B cell (primary cell): Measurements from ENCODE around the gene ZNF423. TPM values are rescaled to one million over a fixed set of nuclear protein-coding genes. Genes with fewer than 3 reads are reported as not detected.

ENCODE experiments used
- ATAC-seq: fragments of 200-7000 bp; cut with Tn5 transposase; one replicate; pipeline ENCODE4 v1.10.0; 2021; ENCODE audit warnings: low read depth, mild to moderate bottlenecking, moderate number of reproducible peaks, moderate library complexity
- CTCF ChIA-PET: fragments of 350-600 bp; sonication (Branson Sonifier 250); formaldehyde crosslinking; loops from one replicate; lab custom pipeline; 2021; ENCODE audit warnings: antibody characterized with exemption, inconsistent platforms; lab: Charles Lee
- POLR2A ChIA-PET: fragments of 350-600 bp; sonication (Branson Sonifier 250); formaldehyde crosslinking; loops from one replicate; lab custom pipeline; 2021; ENCODE audit warnings: antibody characterized with exemption; lab: Charles Lee
- DNase-seq: peaks from one replicate; pipeline ENCODE4 v3.0.0; 2013
- H2AFZ ChIP-seq: 2 replicates; pipeline ENCODE4 v1.6.1; 2012; ENCODE audit warnings: mild to moderate bottlenecking, low read depth, low read length; ENCODE audit not compliant: insufficient read depth, poor library complexity, severe bottlenecking
- H3K27ac ChIP-seq, 2 donors: 1 replicate in 1 of 2; 2 replicates in 1 of 2; pipeline ENCODE4 v1.5.1; 2012 to 2013; ENCODE audit warnings: low read length in 2 of 2, mild to moderate bottlenecking in 2 of 2, moderate library complexity in 1 of 2
- H3K27me3 ChIP-seq, 4 experiments: fragments of 200-600 bp in 1 of 4; sonication (generic) in 1 of 4; replicated peaks in 1 of 4; 1 replicate in 2 of 4; 2 replicates in 2 of 4; pipeline versions ENCODE4 v1.6.1 to v1.7.0; 2013 to 2016; ENCODE audit warnings: low read length in 3 of 4, mild to moderate bottlenecking in 2 of 4, mixed read lengths in 1 of 4, moderate library complexity in 1 of 4; ENCODE audit not compliant: insufficient read depth in 4 of 4, control insufficient read depth in 3 of 4; ENCODE audit errors: control extremely low read depth in 1 of 4
- H3K36me3 ChIP-seq, 2 experiments: replicated peaks in 1 of 2; 1 replicate in 1 of 2; 2 replicates in 1 of 2; pipeline versions ENCODE4 v1.6.1 to v1.7.1; 2013; ENCODE audit warnings: low read length in 1 of 2; ENCODE audit not compliant: insufficient read depth in 2 of 2, control insufficient read depth in 1 of 2; ENCODE audit errors: control extremely low read depth in 1 of 2, extremely low read depth in 1 of 2
- H3K4me1 ChIP-seq, 2 donors: fragments of 200-600 bp in 1 of 2; sonication (generic) in 1 of 2; 1 replicate in 1 of 2; 2 replicates in 1 of 2; pipeline versions ENCODE4 v1.5.1 to v1.6.1; 2013 to 2017; ENCODE audit warnings: low read length in 2 of 2; ENCODE audit not compliant: control insufficient read depth in 2 of 2, insufficient read depth in 2 of 2
- H3K4me2 ChIP-seq: replicated peaks from 2 replicates; pipeline ENCODE3; 2012; ENCODE audit warnings: mild to moderate bottlenecking, low read depth, low read length; ENCODE audit not compliant: poor library complexity, severe bottlenecking
- H3K4me3 ChIP-seq, 5 experiments: fragments of 200-600 bp in 1 of 5; sonication (generic) in 1 of 5; 1 replicate in 3 of 5; 2 replicates in 2 of 5; pipeline versions ENCODE4 v1.5.1 to v1.7.0; 2011 to 2016; ENCODE audit warnings: low read length in 4 of 5, mild to moderate bottlenecking in 4 of 5, low read depth in 2 of 5, control low read depth in 1 of 5, moderate library complexity in 1 of 5; ENCODE audit not compliant: insufficient read depth in 1 of 5; ENCODE audit errors: control extremely low read depth in 1 of 5, extremely low read depth in 1 of 5
- H3K79me2 ChIP-seq: fragments of 200-600 bp; sonication (generic); one replicate; pipeline ENCODE4 v1.6.0; 2016; ENCODE audit warnings: low read length; ENCODE audit not compliant: control insufficient read depth, insufficient read depth
- H3K9ac ChIP-seq: fragments of 200-600 bp; sonication (generic); 2 replicates; pipeline ENCODE4 v1.6.1; 2017; ENCODE audit warnings: mild to moderate bottlenecking, low read length, moderate library complexity
- H3K9me3 ChIP-seq, 3 donors: one replicate each; pipeline versions ENCODE4 v1.6.1 to v1.7.1; 2013; ENCODE audit warnings: low read length in 2 of 3; ENCODE audit not compliant: control insufficient read depth in 2 of 3, insufficient read depth in 1 of 3; ENCODE audit errors: control extremely low read depth in 1 of 3
- H4K20me1 ChIP-seq: 2 replicates; pipeline ENCODE4 v1.6.0; 2012; ENCODE audit warnings: mild to moderate bottlenecking, low read length; ENCODE audit not compliant: insufficient read depth, control insufficient read depth, poor library complexity, severe bottlenecking
- H3K27ac Mint-ChIP-seq: one replicate; pipeline ENCODE4 v1.8.0; 2021; ENCODE audit warnings: mixed read lengths
- H3K27me3 Mint-ChIP-seq: one replicate; pipeline ENCODE4 v1.8.0; 2021; ENCODE audit warnings: mixed read lengths
- H3K4me1 Mint-ChIP-seq: one replicate; pipeline ENCODE4 v1.8.0; 2021; ENCODE audit warnings: mixed read lengths
- H3K4me3 Mint-ChIP-seq: one replicate; pipeline ENCODE4 v1.8.0; 2021; ENCODE audit warnings: mixed read lengths
- H3K9me3 Mint-ChIP-seq: one replicate; pipeline ENCODE4 v1.8.0; 2022; ENCODE audit warnings: mixed read lengths; ENCODE audit not compliant: insufficient read depth
- EZH2 ChIP-seq: IDR thresholded peaks from 2 replicates; pipeline ENCODE4 v1.6.1; 2012; ENCODE audit warnings: borderline replicate concordance, low read depth, mild to moderate bottlenecking, moderate library complexity, low read length; ENCODE audit not compliant: insufficient read depth, poor library complexity, severe bottlenecking
- WGBS: methylation state at CpG from one replicate; pipeline ENCODE4 v1.1.5; 2013; ENCODE audit warnings: missing lambda C conversion rate; ENCODE audit not compliant: insufficient coverage; 5-methylcytosine and 5-hydroxymethylcytosine counted together
- intact Hi-C: fragments of 100-400 bp; cut with micrococcal nuclease; formaldehyde crosslinking; loops from one replicate; pipeline ENCODE4 v1.10.0; 2022
- polyA plus RNA-seq: library from polyadenylated mRNA; depleted of rRNA; stranded (reverse); fragments of >200 nt; gene quantifications from 2 replicates; pipeline ENCODE4 v1.2.3, GENCODE V29; 2012
- total RNA-seq, 2 donors: library from RNA; stranded (reverse); fragments of 120-200 nt in 1 of 2; gene quantifications; 1 replicate in 1 of 2; 2 replicates in 1 of 2; pipeline versions ENCODE4 v1.2.3 to v1.2.4, GENCODE V29; 2013 to 2022
- TF ChIP-seq, protein P1 (sequence below): fragments of 200-600 bp; IDR thresholded peaks from one replicate; pipeline ENCODE4 v1.8.0; 2022; ENCODE audit warnings: antibody characterized with exemption, mild to moderate bottlenecking

The ZNF423 gene
- total and polyA plus RNA-seq, 2 donors (not counting 1 experiment from before 2014, with no cell fraction given): not detected

DNA sequence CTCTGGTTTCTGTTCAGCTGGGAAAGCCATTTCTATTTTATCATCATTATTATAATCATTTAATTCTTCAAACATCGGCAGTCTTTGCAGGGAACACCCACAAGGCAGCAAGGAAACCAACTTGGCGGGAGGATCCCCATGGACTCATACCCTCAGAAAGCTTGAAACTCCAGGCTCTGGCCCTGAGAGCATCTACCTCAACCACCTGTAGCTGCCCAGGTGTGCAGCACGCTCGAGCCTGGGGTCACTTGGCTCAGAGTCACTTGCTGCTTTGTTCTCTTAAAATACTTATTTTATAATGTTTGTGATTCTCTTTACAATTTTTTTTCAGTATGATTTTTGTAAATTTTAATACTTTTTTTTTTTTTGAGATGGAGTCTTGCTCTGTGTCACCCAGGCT, 6.8 kb upstream of the ZNF423 start:
- H3K9ac ChIP-seq: no peak overlapping the region
- H3K4me2 ChIP-seq: no peak overlapping the region
- H3K27ac ChIP-seq: no peak overlapping the region
- DNase-seq: no peak
- 97% methylated on average over 2 of the region's 4 CpGs for WGBS
- Mint-ChIP-seq H3K9me3 (no peaks in the 10 kb centered on the region), H3K4me3 (no peak overlapping the region), H3K27me3 (peaks cover 16% of the 10 kb centered on the region), H3K4me1 (peaks cover 10% of the 10 kb centered on the region), H3K27ac (no peak overlapping the region)
- intact Hi-C loops: no loop called here
- TF ChIP-seq, protein P1, sequence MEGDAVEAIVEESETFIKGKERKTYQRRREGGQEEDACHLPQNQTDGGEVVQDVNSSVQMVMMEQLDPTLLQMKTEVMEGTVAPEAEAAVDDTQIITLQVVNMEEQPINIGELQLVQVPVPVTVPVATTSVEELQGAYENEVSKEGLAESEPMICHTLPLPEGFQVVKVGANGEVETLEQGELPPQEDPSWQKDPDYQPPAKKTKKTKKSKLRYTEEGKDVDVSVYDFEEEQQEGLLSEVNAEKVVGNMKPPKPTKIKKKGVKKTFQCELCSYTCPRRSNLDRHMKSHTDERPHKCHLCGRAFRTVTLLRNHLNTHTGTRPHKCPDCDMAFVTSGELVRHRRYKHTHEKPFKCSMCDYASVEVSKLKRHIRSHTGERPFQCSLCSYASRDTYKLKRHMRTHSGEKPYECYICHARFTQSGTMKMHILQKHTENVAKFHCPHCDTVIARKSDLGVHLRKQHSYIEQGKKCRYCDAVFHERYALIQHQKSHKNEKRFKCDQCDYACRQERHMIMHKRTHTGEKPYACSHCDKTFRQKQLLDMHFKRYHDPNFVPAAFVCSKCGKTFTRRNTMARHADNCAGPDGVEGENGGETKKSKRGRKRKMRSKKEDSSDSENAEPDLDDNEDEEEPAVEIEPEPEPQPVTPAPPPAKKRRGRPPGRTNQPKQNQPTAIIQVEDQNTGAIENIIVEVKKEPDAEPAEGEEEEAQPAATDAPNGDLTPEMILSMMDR: no peak
- TF ChIP-seq EZH2: no peak
- H3K4me3 ChIP-seq: no peak overlapping the region
- peaks cover 0 to 13% (median 0%) of the 10 kb centered on the region in 3 donors for H3K9me3 ChIP-seq
- no peak overlapping the region for H2AFZ ChIP-seq
- ChIA-PET CTCF (no interaction called here), POLR2A (no interaction called here)
- H4K20me1 ChIP-seq: no peaks in the 10 kb centered on the region
- peaks cover 0 to 25% (median 7%) of the 10 kb centered on the region in 4 experiments for H3K27me3 ChIP-seq
- H3K79me2 ChIP-seq: no peaks in the 10 kb centered on the region
- no peaks in the 10 kb centered on the region for H3K36me3 ChIP-seq
- peaks cover 7 to 15% of the 10 kb centered on the region in 2 donors for H3K4me1 ChIP-seq
- ATAC-seq: no peak

DNA sequence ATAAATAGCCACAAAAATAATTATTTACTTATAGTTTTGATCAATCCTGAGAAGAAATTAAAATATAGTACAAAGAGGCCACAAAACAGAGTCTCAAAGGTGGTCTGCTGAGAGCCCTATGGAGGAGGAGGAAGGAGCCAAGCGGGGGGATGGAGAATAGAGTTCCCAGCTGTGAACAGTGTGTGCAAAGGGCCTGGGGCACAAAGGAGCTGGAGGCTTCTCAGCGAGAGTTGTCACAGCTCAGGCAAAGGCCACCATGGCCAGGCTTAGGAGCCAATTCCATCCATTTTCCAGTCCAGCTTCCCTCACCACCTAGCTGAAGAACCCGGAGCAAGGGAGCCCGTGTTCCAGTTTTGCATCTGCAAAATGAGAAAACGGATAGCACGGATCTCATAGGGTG, 5.4 kb upstream of the ZNF423 start:
- peaks cover 0 to 35% (median 10%) of the 10 kb centered on the region in 4 experiments for H3K27me3 ChIP-seq
- no peaks in the 10 kb centered on the region for H3K79me2 ChIP-seq
- Mint-ChIP-seq H3K4me1 (peaks cover 17% of the 10 kb centered on the region), H3K27me3 (peaks cover 16% of the 10 kb centered on the region), H3K9me3 (no peaks in the 10 kb centered on the region), H3K27ac (no peak overlapping the region), H3K4me3 (no peak overlapping the region)
- ATAC-seq: no peak
- no peak overlapping the region for H3K9ac ChIP-seq
- intact Hi-C loops: no loop called here
- peaks cover 12 to 25% of the 10 kb centered on the region in 2 donors for H3K4me1 ChIP-seq
- peaks cover 0 to 16% (median 0%) of the 10 kb centered on the region in 3 donors for H3K9me3 ChIP-seq
- WGBS: 97% methylated on average over 6 of the region's 6 CpGs
- no peak for DNase-seq
- no peaks in the 10 kb centered on the region for H3K36me3 ChIP-seq
- no peak overlapping the region for H3K27ac ChIP-seq
- no peaks in the 10 kb centered on the region for H4K20me1 ChIP-seq
- no peak overlapping the region for H2AFZ ChIP-seq
- ChIA-PET POLR2A (no interaction called here), CTCF (no interaction called here)
- no peak overlapping the region for H3K4me3 ChIP-seq
- no peak overlapping the region for H3K4me2 ChIP-seq
- no peak for TF ChIP-seq EZH2
- TF ChIP-seq, protein P1: no peak
